HepG2 (cell line): ENCODE data around the gene SGIP1.

Source experiments
- ATAD3A ChIP-seq: sonication (generic); formaldehyde crosslinking; IDR thresholded peaks from 2 replicates; pipeline ENCODE4 v1.4.0; 2020; ENCODE audit warnings: missing genetic modification reagents
- CEBPG ChIP-seq: IDR thresholded peaks from 2 replicates; pipeline ENCODE4 v1.6.1; 2016
- CTCF ChIP-seq: sonication (generic); formaldehyde crosslinking; IDR thresholded peaks from 2 replicates; pipeline ENCODE4 v1.5.0; 2020; ENCODE audit warnings: mild to moderate bottlenecking, missing genetic modification reagents, moderate library complexity
- E2F1 ChIP-seq: sonication (generic); formaldehyde crosslinking; IDR thresholded peaks from 2 replicates; pipeline ENCODE4 v1.5.0; 2020; ENCODE audit warnings: missing genetic modification reagents
- IRF1 ChIP-seq: sonication (generic); formaldehyde crosslinking; IDR thresholded peaks from 2 replicates; pipeline ENCODE4 v1.4.0; 2020; ENCODE audit warnings: low read depth, mild to moderate bottlenecking, missing genetic modification reagents
- KLF13 ChIP-seq: sonication (generic); formaldehyde crosslinking; IDR thresholded peaks from 2 replicates; pipeline ENCODE4 v1.4.0; 2020; ENCODE audit warnings: mild to moderate bottlenecking, missing genetic modification reagents
- SIN3B ChIP-seq: fragments of 150-350 bp; IDR thresholded peaks from 2 replicates; pipeline ENCODE4 v1.6.1; 2014; ENCODE audit warnings: low read length
- SSRP1 ChIP-seq: IDR thresholded peaks from 2 replicates; pipeline ENCODE4 v1.6.1; 2016; ENCODE audit warnings: control low read depth
- STAG1 ChIP-seq: sonication (generic); formaldehyde crosslinking; IDR thresholded peaks from 2 replicates; pipeline ENCODE4 v1.4.0; 2020; ENCODE audit warnings: missing genetic modification reagents
- TAF1 ChIP-seq: sonication (generic); formaldehyde crosslinking; IDR thresholded peaks from 2 replicates; pipeline ENCODE4 v1.4.0; 2020; ENCODE audit warnings: missing genetic modification reagents
- TOE1 ChIP-seq: sonication (generic); formaldehyde crosslinking; IDR thresholded peaks from 2 replicates; pipeline ENCODE4 v1.4.0; 2020; ENCODE audit warnings: mild to moderate bottlenecking, missing genetic modification reagents

- TF ChIP-seq IRF1 (CRISPR knock-in tag): no peak
- no peak for TF ChIP-seq TAF1 (CRISPR knock-in tag)
- no peak for TF ChIP-seq CTCF
- no peak for TF ChIP-seq CEBPG (CRISPR knock-in tag)
- TF ChIP-seq KLF13 (CRISPR knock-in tag): no peak
- no peak for TF ChIP-seq ATAD3A
- no peak for TF ChIP-seq STAG1 (CRISPR knock-in tag)
- TF ChIP-seq SIN3B: no peak
- TF ChIP-seq SSRP1 (CRISPR knock-in tag): no peak
- TF ChIP-seq E2F1: no peak
- no peak for TF ChIP-seq TOE1 (CRISPR knock-in tag)
These were observed 8.9 kb upstream of the SGIP1 start for GRCh38 chr1:66525086-66525485.
